ENCODE data around the gene BCL2L14. TPM values are rescaled to one million over a fixed set of nuclear protein-coding genes. Genes with fewer than 3 reads are reported as not detected.

Gene BCL2L14
- polyA plus RNA-seq, 1 donor (not counting 4 experiments of a cell fraction or from before 2014, with no cell fraction given): not detected

DNA sequence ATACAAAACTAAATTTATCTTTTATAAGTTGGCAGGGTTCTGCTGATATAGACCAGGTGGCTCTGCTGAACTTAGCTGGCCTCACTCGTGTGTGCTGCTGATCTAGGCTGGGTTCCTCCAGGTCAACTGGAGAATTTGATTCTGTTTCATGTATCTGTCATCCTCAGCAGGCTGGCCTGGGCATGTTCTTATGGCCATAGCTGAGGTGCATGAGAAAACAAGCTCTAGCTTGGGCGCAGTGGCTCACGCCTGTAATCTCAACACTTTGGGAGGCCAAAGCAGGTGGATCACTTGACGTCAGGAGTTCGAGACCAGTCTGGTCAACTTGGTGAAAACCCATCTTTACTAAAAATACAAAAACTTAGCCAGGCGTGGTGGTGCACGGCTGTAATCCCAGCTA lies 24.3 kb upstream of the BCL2L14 start:
- Histone ChIP-seq H3K9me1 (ENCODE audit: control insufficient read depth, extremely low read depth, insufficient read depth, low read length) (no peaks in the 10 kb centered on the region), H3K4me3 (ENCODE audit: control insufficient read depth in 2 of 3, extremely low read depth in 1 of 3, insufficient read depth in 2 of 3, low read depth in 1 of 3, low read length in 3 of 3) (no peak overlapping the region), H3K9ac (ENCODE audit: control insufficient read depth, extremely low read depth, insufficient read depth, low read length) (no peak overlapping the region), H3K79me2 (ENCODE audit: control insufficient read depth, insufficient read depth, low read length) (no peaks in the 10 kb centered on the region), H4K20me1 (ENCODE audit: control insufficient read depth, extremely low read depth, insufficient read depth, low read length) (no peaks in the 10 kb centered on the region), H3K9me3 (ENCODE audit: control insufficient read depth, low read depth, low read length) (no peaks in the 10 kb centered on the region), H3K27ac (ENCODE audit: control insufficient read depth, insufficient read depth, low read length) (no peak overlapping the region), H3K27me3 (ENCODE audit: control insufficient read depth, extremely low read depth, insufficient read depth, low read length) (no peaks in the 10 kb centered on the region), H3K36me3 (ENCODE audit: control insufficient read depth in 2 of 2, extremely low read depth in 1 of 2, insufficient read depth in 2 of 2, low read length in 2 of 2) (no peaks in the 10 kb centered on the region), H2AFZ (ENCODE audit: control insufficient read depth, low read length) (no peak overlapping the region), H3K4me2 (ENCODE audit: control insufficient read depth, extremely low read depth, insufficient read depth, low read depth, low read length) (no peak overlapping the region), H3K4me1 (ENCODE audit: control insufficient read depth, extremely low read depth, insufficient read depth, low read length) (no peaks in the 10 kb centered on the region)
- no peak for TF ChIP-seq CTCF (optimal IDR thresholded peaks at IDR 0.05 in 1 of 3, IDR thresholded peaks at IDR 0.05 in 1 of 3, conservative IDR thresholded peaks at IDR 0.05 in 1 of 3; ENCODE audit: extremely low read depth in 1 of 3, insufficient read depth in 2 of 3, low read length in 3 of 3)
- no peak for TF ChIP-seq EZH2 (IDR thresholded peaks at IDR 0.05; ENCODE audit: low read length)
- peak; percentile 21 for DNase-seq (ENCODE audit: low read depth, low spot score)
- dilution Hi-C loops (cut with MboI; ENCODE audit: extremely low pct_ligation_motif_present, low sequenced_read_pairs): loop anchor here (25.0 kb wide), 1 partner anchor 459 kb away; no protein-coding TSS in a partner anchor
- peak; percentile 26 for FAIRE-seq

- Histone ChIP-seq H3K9ac (ENCODE audit: control insufficient read depth, extremely low read depth, insufficient read depth, low read length) (no peak overlapping the region), H2AFZ (ENCODE audit: control insufficient read depth, low read length) (no peak overlapping the region), H3K4me2 (ENCODE audit: control insufficient read depth, extremely low read depth, insufficient read depth, low read depth, low read length) (no peak overlapping the region), H3K9me3 (ENCODE audit: control insufficient read depth, low read depth, low read length) (no peaks in the 10 kb centered on the region), H3K79me2 (ENCODE audit: control insufficient read depth, insufficient read depth, low read length) (no peaks in the 10 kb centered on the region), H3K9me1 (ENCODE audit: control insufficient read depth, extremely low read depth, insufficient read depth, low read length) (no peaks in the 10 kb centered on the region), H3K27ac (ENCODE audit: control insufficient read depth, insufficient read depth, low read length) (no peak overlapping the region), H3K36me3 (ENCODE audit: control insufficient read depth in 2 of 2, extremely low read depth in 1 of 2, insufficient read depth in 2 of 2, low read length in 2 of 2) (no peaks in the 10 kb centered on the region), H4K20me1 (ENCODE audit: control insufficient read depth, extremely low read depth, insufficient read depth, low read length) (no peaks in the 10 kb centered on the region), H3K27me3 (ENCODE audit: control insufficient read depth, extremely low read depth, insufficient read depth, low read length) (no peaks in the 10 kb centered on the region), H3K4me1 (ENCODE audit: control insufficient read depth, extremely low read depth, insufficient read depth, low read length) (no peaks in the 10 kb centered on the region), H3K4me3 (ENCODE audit: control insufficient read depth in 2 of 3, extremely low read depth in 1 of 3, insufficient read depth in 2 of 3, low read depth in 1 of 3, low read length in 3 of 3) (no peak overlapping the region)
- FAIRE-seq (peak; percentile 23), DNase-seq (ENCODE audit: low read depth, low spot score) (no peak)
- TF ChIP-seq EZH2 (IDR thresholded peaks at IDR 0.05; ENCODE audit: low read length) (no peak), CTCF (optimal IDR thresholded peaks at IDR 0.05 in 1 of 3, IDR thresholded peaks at IDR 0.05 in 1 of 3, conservative IDR thresholded peaks at IDR 0.05 in 1 of 3; ENCODE audit: extremely low read depth in 1 of 3, insufficient read depth in 2 of 3, low read length in 3 of 3) (no peak)
- dilution Hi-C loops (cut with MboI; ENCODE audit: extremely low pct_ligation_motif_present, low sequenced_read_pairs): loop anchor here (25.0 kb wide), 1 partner anchor 460 kb away; no protein-coding TSS in a partner anchor
Observed at GRCh38 chr12:12047682-12048081, 23.1 kb upstream of the BCL2L14 start.
